Ascending aorta (tissue), 2 donors: Measurements from ENCODE around the gene OSBPL3. TPM values are rescaled to one million over a fixed set of nuclear protein-coding genes. Genes with fewer than 3 reads are reported as not detected.

Source experiments
- DNase-seq, 2 donors: peaks; one replicate each; pipeline ENCODE4 v3.0.0-alpha.2; 2019; ENCODE audit warnings: low spot score in 2 of 2
- H3K27ac ChIP-seq, 2 donors: fragments of 200-600 bp; sonication (generic); one replicate each; pipeline ENCODE4 v1.5.1; 2016 to 2017; ENCODE audit warnings: mild to moderate bottlenecking in 1 of 2
- H3K27me3 ChIP-seq: fragments of 200-600 bp; sonication (generic); one replicate; pipeline ENCODE4 v1.5.1; 2017
- H3K36me3 ChIP-seq, 2 donors: fragments of 200-600 bp; sonication (generic); one replicate each; pipeline ENCODE4 v1.5.1; 2016
- H3K4me1 ChIP-seq, 2 donors: fragments of 200-600 bp; sonication (generic); one replicate each; pipeline ENCODE4 v1.5.1; 2016 to 2017; ENCODE audit warnings: mild to moderate bottlenecking in 1 of 2
- H3K4me3 ChIP-seq, 2 donors: fragments of 200-600 bp; sonication (generic); one replicate each; pipeline ENCODE4 v1.5.1; 2016 to 2017; ENCODE audit warnings: mild to moderate bottlenecking in 1 of 2
- H3K9me3 ChIP-seq, 2 donors: fragments of 200-600 bp; sonication (generic); one replicate each; pipeline ENCODE4 v1.5.1; 2016
- CTCF ChIP-seq, 3 experiments: fragments of 200-600 bp in 2 of 3; fragments of 450-650 bp in 1 of 3; sonication (generic) in 2 of 3; IDR thresholded peaks; one replicate each; pipeline ENCODE4 v1.5.1; 2016 to 2019; ENCODE audit warnings: antibody characterized with exemption in 3 of 3, mild to moderate bottlenecking in 1 of 3, moderate library complexity in 1 of 3
- intact Hi-C: fragments of 100-400 bp; cut with DNase I; formaldehyde crosslinking; loops from one replicate; pipeline ENCODE4 v1.15.1; 2023
- total RNA-seq: library from RNA; depleted of rRNA; stranded (reverse); fragments of >200 nt; gene quantifications from one replicate; pipeline ENCODE4 v1.1.0, GENCODE V29; 2016

The OSBPL3 gene
- total RNA-seq, 1 donor from 2014 or later = 0.96 TPM

DNA sequence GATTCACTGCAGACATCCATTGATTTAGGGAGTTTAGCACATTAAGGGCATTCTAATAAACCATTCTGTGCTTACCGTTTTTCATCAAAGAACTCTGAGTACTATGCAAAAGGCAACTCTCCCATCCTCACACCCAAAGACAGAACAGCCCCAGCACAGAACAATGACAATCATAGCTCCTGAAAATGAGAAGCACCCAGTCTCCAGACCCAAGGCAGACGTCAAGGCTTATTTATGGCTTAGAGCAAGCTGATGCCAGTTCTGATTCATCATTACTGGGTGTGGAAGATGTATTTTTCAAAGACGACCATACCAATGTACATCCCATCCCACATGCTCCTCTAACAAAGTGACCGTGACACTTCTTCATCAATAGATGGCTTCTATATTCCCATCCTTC lies 67.6 kb downstream of the OSBPL3 start:
- H3K27ac ChIP-seq = no peak overlapping the region
- intact Hi-C loops = no loop called here
- no peaks in the 10 kb centered on the region for H3K36me3 ChIP-seq
- no peak for TF ChIP-seq CTCF (IDR thresholded peaks at IDR 0.05)
- no peak for DNase-seq
- no peak overlapping the region for H3K4me3 ChIP-seq
- H3K4me1 ChIP-seq = no peaks in the 10 kb centered on the region
- H3K27me3 ChIP-seq = no peaks in the 10 kb centered on the region
- no peaks in the 10 kb centered on the region for H3K9me3 ChIP-seq

- intact Hi-C loops = no loop called here
Measured at GRCh38 chr7:24911213-24911603, 68.8 kb downstream of the OSBPL3 start.

DNA sequence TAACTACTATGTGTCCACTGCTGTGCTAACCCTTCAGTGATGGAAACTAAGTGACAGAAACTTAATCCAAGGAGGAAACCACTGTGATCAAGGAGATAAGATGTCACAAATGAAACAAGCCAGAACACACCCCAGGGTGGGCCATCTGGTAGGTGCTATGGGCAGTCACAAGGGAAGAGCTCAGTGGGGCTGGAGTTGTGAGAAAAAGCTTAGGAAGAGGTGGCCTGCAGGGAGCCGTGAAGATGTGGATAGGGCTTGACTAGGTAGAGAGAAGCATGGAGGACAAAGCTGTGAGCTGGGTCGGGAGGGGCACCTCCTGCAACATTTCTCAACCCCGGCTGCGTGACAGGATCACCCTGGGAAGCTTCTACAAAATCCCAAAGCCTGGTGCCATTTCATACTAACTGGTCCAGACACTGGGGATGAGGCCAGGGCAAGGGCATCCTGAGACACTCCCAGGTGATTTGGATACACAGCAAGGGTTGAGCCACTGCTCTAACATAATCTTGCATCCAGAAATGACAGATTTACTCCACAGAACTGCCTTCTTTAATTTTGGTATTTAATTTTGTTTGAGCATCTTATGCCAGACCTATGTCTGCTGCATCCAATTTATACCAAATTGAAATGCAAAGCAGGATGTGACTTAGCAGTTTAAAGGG lies 69.3 kb downstream of the OSBPL3 start:
- H3K4me1 ChIP-seq = no peaks in the 10 kb centered on the region
- H3K36me3 ChIP-seq = no peaks in the 10 kb centered on the region
- intact Hi-C loops = no loop called here
- DNase-seq = no peak
- H3K27ac ChIP-seq = no peak overlapping the region
- no peaks in the 10 kb centered on the region for H3K9me3 ChIP-seq
- no peak for TF ChIP-seq CTCF (IDR thresholded peaks at IDR 0.05)
- H3K27me3 ChIP-seq = no peaks in the 10 kb centered on the region
- H3K4me3 ChIP-seq = no peak overlapping the region

More at GRCh38 chr7:24911213-24911603, 68.8 kb downstream of the OSBPL3 start:
- H3K27me3 ChIP-seq = no peaks in the 10 kb centered on the region
- H3K4me3 ChIP-seq = no peak overlapping the region
- DNase-seq = no peak
- no peak overlapping the region for H3K27ac ChIP-seq
- H3K36me3 ChIP-seq = no peaks in the 10 kb centered on the region
- no peaks in the 10 kb centered on the region for H3K9me3 ChIP-seq
- H3K4me1 ChIP-seq = no peaks in the 10 kb centered on the region
- TF ChIP-seq CTCF (IDR thresholded peaks at IDR 0.05) = no peak

DNA sequence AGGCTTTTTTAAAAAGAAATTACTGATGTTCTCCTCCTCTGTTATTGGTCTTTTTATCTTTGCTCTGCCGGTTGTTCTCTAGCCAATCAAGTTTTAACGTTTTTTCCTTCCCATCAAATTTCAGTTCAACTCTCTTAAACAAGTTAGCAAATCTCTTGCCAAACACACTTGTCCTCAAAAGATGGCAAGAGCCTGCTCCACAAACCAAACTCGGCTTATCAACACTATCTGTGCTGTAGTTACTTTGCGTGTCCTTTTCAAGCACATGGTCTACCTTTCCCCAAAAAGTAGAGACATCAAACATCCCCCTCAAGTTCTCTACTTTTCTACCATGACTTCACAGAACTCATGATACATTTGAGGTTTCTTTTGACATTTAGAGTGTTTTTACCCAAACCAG lies 71.3 kb downstream of the OSBPL3 start:
- Histone ChIP-seq H3K4me3 (no peak overlapping the region), H3K36me3 (no peaks in the 10 kb centered on the region), H3K4me1 (no peaks in the 10 kb centered on the region), H3K9me3 (no peaks in the 10 kb centered on the region), H3K27ac (no peak overlapping the region), H3K27me3 (no peaks in the 10 kb centered on the region)
- TF ChIP-seq CTCF (IDR thresholded peaks at IDR 0.05) = no peak
- no peak for DNase-seq
- intact Hi-C loops = no loop called here

DNA sequence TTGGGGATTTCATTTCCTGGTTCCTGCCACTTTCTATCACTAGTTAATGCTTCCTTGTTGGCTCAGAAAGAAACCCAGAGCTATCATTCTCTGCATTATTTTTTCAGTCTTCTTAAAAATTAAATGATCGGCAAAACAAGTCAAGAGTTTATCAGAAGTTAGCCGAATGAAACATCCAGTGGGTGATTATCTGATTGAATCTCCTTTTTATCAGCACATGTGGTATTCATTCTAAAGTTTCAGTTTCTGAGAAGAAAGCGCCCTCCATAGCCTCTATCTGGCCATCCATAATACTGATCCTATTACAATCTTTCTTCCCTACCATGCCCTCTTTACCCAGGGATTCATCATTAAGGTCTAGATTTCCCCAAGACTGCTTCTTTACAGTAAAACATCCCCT lies 71.8 kb downstream of the OSBPL3 start:
- no peak overlapping the region for H3K27ac ChIP-seq
- no peak for TF ChIP-seq CTCF (IDR thresholded peaks at IDR 0.05)
- no peaks in the 10 kb centered on the region for H3K4me1 ChIP-seq
- no peak for DNase-seq
- no peaks in the 10 kb centered on the region for H3K27me3 ChIP-seq
- H3K9me3 ChIP-seq = no peaks in the 10 kb centered on the region
- intact Hi-C loops = no loop called here
- H3K36me3 ChIP-seq = no peaks in the 10 kb centered on the region
- H3K4me3 ChIP-seq = no peak overlapping the region
